Esophagus mucosa (tissue), 1 donor: Measurements from ENCODE around the gene CD34. TPM values are rescaled to one million over a fixed set of nuclear protein-coding genes. Genes with fewer than 3 reads are reported as not detected.

ENCODE experiments used
- total RNA-seq: library from RNA; stranded (reverse); gene quantifications from one replicate; pipeline ENCODE4 v1.2.4, GENCODE V29; 2023
- donor health status: DM: yes; HTN: yes; CAD: no.

Gene CD34
- total RNA-seq, 1 donor from 2014 or later, result 4.3 TPM

Other genes starting within 250 kb of the CD34 start
- 136 TPM for gene CD46, start 159.1 kb downstream of the CD34 start, total RNA-seq